AG04449 (cell line): Measurements from ENCODE around the gene KDM7A.

Source experiments
- CTCF ChIA-PET: fragments of 350-600 bp; formaldehyde crosslinking; extraction: SDS; loops from one replicate; lab custom pipeline; 2021; ENCODE audit warnings: antibody characterized with exemption; lab: Yijun Ruan, JAX
- POLR2A ChIA-PET: fragments of 400-600, 350-600 bp; formaldehyde crosslinking; extraction: SDS; loops from one replicate; lab custom pipeline; 2020; ENCODE audit warnings: antibody characterized with exemption, inconsistent platforms; lab: Yijun Ruan, JAX
- DNase-seq: peaks from one replicate; pipeline ENCODE4 v3.0.0-alpha.2; 2010; ENCODE audit warnings: low read depth, low spot score
- H3K4me3 ChIP-seq: 2 replicates; pipeline ENCODE4 v1.5.1; 2011; ENCODE audit warnings: low read depth, mild to moderate bottlenecking, control low read depth, low read length
- TF ChIP-seq, protein P1 (sequence below): IDR thresholded peaks from one replicate; pipeline ENCODE4 v1.5.1; 2011; ENCODE audit warnings: mild to moderate bottlenecking, moderate library complexity, low read length, control low read depth, inconsistent platforms; ENCODE audit not compliant: insufficient read depth; ENCODE audit errors: missing control alignments

Gene KDM7A

DNA sequence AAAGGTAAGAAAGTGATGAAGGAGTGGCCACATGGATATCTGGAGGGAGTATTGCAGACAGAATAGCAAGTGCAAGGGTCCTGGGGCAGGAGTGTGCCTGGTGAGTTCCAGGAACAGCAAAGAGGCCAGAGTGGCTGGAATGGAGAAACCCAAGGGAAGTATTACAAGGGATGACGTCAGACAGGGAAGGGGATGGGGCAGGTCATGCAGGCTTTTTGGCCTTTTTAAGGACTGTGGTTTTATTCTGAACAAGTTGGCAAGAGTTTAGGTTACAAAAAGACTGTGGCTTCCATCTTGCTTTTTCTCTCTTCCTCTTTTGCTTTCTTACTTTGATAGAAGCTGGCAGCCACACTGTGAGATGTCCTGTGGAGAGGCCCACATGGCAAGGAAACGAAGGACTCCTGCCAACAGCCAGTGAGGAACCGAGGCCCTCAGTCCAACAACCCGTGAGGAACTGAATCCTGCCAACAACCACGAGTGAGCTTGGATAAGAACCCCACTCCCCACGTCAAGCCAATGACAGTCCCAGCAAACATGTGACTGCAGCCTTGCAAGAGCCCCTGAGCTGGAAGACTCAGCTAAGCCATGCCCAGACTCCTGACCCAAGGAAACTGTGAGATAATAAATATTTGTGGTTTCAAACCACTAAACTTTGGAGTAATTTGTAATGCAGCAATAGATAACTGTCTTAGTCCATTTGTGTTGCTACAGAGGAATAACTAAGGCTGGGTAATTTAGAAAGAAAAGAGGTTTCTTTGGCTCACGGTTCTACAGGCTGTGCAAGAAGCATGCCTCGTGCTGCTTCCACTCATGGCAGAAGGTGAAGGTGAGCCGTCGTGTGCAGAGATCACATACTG is 19.8 kb upstream of the KDM7A start:
- TF ChIP-seq, protein P1, sequence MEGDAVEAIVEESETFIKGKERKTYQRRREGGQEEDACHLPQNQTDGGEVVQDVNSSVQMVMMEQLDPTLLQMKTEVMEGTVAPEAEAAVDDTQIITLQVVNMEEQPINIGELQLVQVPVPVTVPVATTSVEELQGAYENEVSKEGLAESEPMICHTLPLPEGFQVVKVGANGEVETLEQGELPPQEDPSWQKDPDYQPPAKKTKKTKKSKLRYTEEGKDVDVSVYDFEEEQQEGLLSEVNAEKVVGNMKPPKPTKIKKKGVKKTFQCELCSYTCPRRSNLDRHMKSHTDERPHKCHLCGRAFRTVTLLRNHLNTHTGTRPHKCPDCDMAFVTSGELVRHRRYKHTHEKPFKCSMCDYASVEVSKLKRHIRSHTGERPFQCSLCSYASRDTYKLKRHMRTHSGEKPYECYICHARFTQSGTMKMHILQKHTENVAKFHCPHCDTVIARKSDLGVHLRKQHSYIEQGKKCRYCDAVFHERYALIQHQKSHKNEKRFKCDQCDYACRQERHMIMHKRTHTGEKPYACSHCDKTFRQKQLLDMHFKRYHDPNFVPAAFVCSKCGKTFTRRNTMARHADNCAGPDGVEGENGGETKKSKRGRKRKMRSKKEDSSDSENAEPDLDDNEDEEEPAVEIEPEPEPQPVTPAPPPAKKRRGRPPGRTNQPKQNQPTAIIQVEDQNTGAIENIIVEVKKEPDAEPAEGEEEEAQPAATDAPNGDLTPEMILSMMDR, result no peak
- no peak overlapping the region for H3K4me3 ChIP-seq
- DNase-seq, result no peak
- POLR2A ChIA-PET, result no interaction called here
- CTCF ChIA-PET, result interaction anchor here (1.5 kb wide), 1 partner anchor 13 kb away, joined by 5 read pairs; no protein-coding TSS in a partner anchor

DNA sequence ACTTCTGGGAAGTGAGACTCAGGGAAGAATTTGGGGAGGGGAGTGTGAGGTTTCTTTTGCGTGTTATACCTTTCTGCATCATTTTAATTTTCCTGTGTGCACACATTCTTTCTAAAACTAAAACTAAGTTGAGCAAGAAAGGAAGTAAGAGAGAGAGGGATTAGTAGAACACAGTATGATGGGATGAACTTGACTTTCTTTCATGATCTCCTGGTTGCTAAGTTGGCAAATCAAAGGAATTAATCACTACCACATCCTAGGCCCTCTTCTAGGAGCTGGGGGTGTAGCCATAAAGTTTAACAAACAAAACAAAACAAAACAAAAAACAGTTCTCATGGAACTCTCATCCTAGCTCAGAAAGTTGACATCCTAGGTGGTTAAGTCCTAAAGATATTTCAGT is 19.1 kb upstream of the KDM7A start:
- TF ChIP-seq, protein P1, result no peak
- DNase-seq, result no peak
- ChIA-PET CTCF (no interaction called here), POLR2A (no interaction called here)
- no peak overlapping the region for H3K4me3 ChIP-seq

DNA sequence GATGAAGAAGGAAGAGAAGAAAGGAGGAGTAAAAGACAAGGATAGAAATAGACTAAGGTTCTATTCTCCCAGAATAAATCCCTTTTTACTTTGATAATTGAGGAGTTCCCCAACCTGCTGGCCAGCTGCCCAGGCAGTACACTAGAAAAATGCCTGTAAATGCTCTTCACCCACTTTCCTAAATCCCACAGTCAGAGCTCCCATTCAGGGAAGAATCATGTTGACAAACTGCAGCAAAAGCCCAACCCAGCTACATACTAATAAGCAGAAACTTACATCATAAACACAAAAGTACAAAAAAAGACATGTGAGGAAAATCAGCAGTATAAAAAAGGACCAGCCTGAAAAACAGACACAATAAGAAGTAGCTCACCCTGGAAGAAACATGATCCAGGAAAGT is 15.8 kb upstream of the KDM7A start:
- TF ChIP-seq, protein P1, result no peak
- CTCF ChIA-PET, result no interaction called here
- no peak for DNase-seq
- POLR2A ChIA-PET, result no interaction called here
- H3K4me3 ChIP-seq, result no peak overlapping the region

DNA sequence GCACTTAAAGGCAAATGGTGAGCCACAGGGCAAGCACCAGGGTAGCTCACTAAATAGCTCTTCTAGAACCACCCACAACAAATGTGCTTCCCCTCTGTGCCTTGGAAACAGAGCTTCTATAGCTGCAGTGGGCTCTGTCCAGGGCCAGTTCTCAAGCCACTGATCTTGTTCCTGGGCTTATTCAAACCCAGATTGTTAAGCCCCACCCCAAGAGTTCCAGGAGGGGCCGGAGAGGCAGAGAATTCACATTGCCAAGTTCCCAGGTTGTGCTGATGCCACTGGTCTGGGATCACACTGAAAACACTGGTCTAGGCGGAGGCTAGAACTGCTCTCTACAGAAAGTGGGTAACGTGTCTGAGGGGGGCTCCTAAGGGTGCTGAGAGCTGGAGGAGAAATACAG is 15.4 kb upstream of the KDM7A start:
- CTCF ChIA-PET, result no interaction called here
- no peak overlapping the region for H3K4me3 ChIP-seq
- POLR2A ChIA-PET, result no interaction called here
- TF ChIP-seq, protein P1, result no peak
- DNase-seq, result no peak

DNA sequence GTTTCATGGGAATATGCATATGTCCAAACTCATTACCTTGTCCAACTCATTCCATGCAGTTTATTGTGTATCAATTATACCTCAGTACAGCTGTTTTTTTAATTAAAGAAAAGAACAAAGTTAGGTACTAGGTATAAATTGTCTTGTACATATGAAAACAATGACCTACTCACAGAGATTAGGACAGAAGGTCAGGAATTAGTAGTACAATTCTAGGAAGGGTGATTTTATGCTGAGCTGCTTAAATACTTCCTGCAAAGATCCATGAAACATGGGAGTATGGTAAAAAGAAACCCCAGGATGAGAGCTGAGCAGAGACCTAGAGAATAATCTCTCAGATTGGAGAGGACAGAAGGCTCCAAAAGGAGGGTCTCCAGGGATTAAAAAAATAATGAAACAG is 13.8 kb upstream of the KDM7A start:
- POLR2A ChIA-PET, result no interaction called here
- no peak for DNase-seq
- H3K4me3 ChIP-seq, result no peak overlapping the region
- CTCF ChIA-PET, result no interaction called here
- TF ChIP-seq, protein P1, result no peak

DNA sequence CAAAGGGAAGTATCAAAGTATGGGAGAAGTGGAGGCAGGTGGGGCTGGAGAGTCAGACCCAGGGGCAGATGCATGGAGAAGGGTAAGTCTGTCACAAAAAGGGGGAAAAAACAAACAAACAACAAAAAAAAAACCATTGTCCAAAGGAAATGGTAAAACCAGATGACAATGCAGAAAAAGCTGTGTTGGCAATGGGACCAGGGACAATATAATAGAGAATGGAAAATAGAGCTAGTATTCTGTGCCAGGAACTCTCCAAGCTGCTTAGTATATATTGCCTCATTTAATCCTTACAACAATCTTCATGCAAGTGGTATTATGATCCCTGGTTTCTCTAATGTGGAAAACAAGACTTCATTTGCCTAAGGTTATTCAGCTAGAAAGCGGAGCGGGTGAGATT is 13.1 kb upstream of the KDM7A start:
- POLR2A ChIA-PET, result no interaction called here
- CTCF ChIA-PET, result no interaction called here
- no peak for DNase-seq
- no peak overlapping the region for H3K4me3 ChIP-seq
- TF ChIP-seq, protein P1, result no peak
